Osteoblast (primary cell): ENCODE results near the gene CASZ1. TPM values are rescaled to one million over a fixed set of nuclear protein-coding genes. Genes with fewer than 3 reads are reported as not detected.

Experiments used
- DNase-seq: peaks from one replicate; pipeline ENCODE4 v3.0.0; 2011; ENCODE audit warnings: low spot score, mixed read lengths; ENCODE audit not compliant: insufficient read length; ENCODE audit errors: missing footprints
- H2AFZ ChIP-seq: 2 replicates; pipeline ENCODE4 v1.6.0; 2011; ENCODE audit warnings: mild to moderate bottlenecking, low read length
- H3K27ac ChIP-seq: 2 replicates; pipeline ENCODE4 v1.5.1; 2011; ENCODE audit warnings: mild to moderate bottlenecking, low read depth, low read length, moderate library complexity
- H3K27me3 ChIP-seq: 2 replicates; pipeline ENCODE4 v1.6.0; 2012; ENCODE audit warnings: mild to moderate bottlenecking, control low read depth, inconsistent platforms, low read length, moderate library complexity; ENCODE audit not compliant: insufficient read depth
- H3K36me3 ChIP-seq: 2 replicates; pipeline ENCODE4 v1.5.1; 2011; ENCODE audit warnings: mild to moderate bottlenecking, low read length, control low read depth, moderate library complexity; ENCODE audit not compliant: insufficient read depth
- H3K4me1 ChIP-seq: 2 replicates; pipeline ENCODE4 v1.5.1; 2011; ENCODE audit warnings: mild to moderate bottlenecking, low read length, control low read depth, moderate library complexity; ENCODE audit not compliant: insufficient read depth
- H3K4me2 ChIP-seq: 2 replicates; pipeline ENCODE4 v1.6.0; 2011; ENCODE audit warnings: mild to moderate bottlenecking, low read length; ENCODE audit not compliant: insufficient read depth
- H3K4me3 ChIP-seq: fragments of 200-600 bp; sonication (generic); 3 replicates; pipeline ENCODE4 v1.5.1; 2012; ENCODE audit warnings: mild to moderate bottlenecking, low read length, inconsistent platforms; ENCODE audit not compliant: insufficient read depth
- H3K79me2 ChIP-seq: 2 replicates; pipeline ENCODE4 v1.6.0; 2012; ENCODE audit warnings: mild to moderate bottlenecking, low read length, control low read depth, inconsistent platforms; ENCODE audit not compliant: insufficient read depth
- H3K9me3 ChIP-seq: 2 replicates; pipeline ENCODE4 v1.5.1; 2011; ENCODE audit warnings: low read depth, low read length, control low read depth
- H4K20me1 ChIP-seq: 2 replicates; pipeline ENCODE4 v1.6.0; 2012; ENCODE audit warnings: mild to moderate bottlenecking, low read length, control low read depth; ENCODE audit not compliant: insufficient read depth
- total RNA-seq: library from RNA; depleted of rRNA; stranded (reverse); fragments of >200 nt; gene quantifications from 2 replicates; pipeline ENCODE4 v1.2.3, GENCODE V29; 2012
- TF ChIP-seq, protein P1 (sequence below): IDR thresholded peaks from 2 replicates; pipeline ENCODE4 v1.5.1; 2011; ENCODE audit warnings: mild to moderate bottlenecking, low read depth, low read length, moderate library complexity; ENCODE audit errors: extremely low read depth

Gene CASZ1
- total RNA-seq, 1 donor, result 0.36 TPM

- no peaks in the 10 kb centered on the region for H3K79me2 ChIP-seq
- H3K9me3 ChIP-seq, result no peaks in the 10 kb centered on the region
- H3K4me3 ChIP-seq, result no peak overlapping the region
- H4K20me1 ChIP-seq, result peaks cover 4% of the 10 kb centered on the region
- no peaks in the 10 kb centered on the region for H3K27me3 ChIP-seq
- H3K36me3 ChIP-seq, result peaks cover 23% of the 10 kb centered on the region
- H3K4me1 ChIP-seq, result no peaks in the 10 kb centered on the region
- TF ChIP-seq, protein P1, sequence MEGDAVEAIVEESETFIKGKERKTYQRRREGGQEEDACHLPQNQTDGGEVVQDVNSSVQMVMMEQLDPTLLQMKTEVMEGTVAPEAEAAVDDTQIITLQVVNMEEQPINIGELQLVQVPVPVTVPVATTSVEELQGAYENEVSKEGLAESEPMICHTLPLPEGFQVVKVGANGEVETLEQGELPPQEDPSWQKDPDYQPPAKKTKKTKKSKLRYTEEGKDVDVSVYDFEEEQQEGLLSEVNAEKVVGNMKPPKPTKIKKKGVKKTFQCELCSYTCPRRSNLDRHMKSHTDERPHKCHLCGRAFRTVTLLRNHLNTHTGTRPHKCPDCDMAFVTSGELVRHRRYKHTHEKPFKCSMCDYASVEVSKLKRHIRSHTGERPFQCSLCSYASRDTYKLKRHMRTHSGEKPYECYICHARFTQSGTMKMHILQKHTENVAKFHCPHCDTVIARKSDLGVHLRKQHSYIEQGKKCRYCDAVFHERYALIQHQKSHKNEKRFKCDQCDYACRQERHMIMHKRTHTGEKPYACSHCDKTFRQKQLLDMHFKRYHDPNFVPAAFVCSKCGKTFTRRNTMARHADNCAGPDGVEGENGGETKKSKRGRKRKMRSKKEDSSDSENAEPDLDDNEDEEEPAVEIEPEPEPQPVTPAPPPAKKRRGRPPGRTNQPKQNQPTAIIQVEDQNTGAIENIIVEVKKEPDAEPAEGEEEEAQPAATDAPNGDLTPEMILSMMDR, result no peak
- no peak overlapping the region for H3K27ac ChIP-seq
- H3K4me2 ChIP-seq, result no peak overlapping the region
- no peak for DNase-seq
- H2AFZ ChIP-seq, result no peak overlapping the region
Measured at GRCh38 chr1:10622910-10623685, 173.3 kb downstream of the CASZ1 start.

DNA sequence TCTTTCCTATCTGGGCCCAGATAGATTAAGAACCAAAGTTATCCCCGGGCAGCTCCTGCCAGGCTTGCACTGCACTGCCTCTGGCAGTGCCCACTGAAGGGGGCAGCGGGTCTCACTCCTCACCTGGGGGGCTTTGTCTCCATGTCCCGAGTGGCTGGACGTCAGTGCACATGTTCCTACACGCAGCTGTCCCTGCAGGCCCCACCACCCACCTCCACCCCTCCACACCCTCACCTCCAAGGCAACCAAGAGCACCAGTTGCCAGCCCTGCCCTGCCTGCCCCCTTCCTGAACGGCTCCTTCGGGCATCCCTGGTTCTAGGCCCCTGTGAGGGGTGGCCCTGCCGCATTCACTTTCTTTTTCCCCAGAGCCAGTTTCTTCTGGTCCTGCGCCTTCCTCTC, 174.5 kb downstream of the CASZ1 start:
- H2AFZ ChIP-seq, result no peak overlapping the region
- H3K27me3 ChIP-seq, result no peaks in the 10 kb centered on the region
- no peak overlapping the region for H3K4me2 ChIP-seq
- no peak overlapping the region for H3K27ac ChIP-seq
- H3K4me3 ChIP-seq, result no peak overlapping the region
- TF ChIP-seq, protein P1, result no peak
- DNase-seq, result no peak
- H3K9me3 ChIP-seq, result no peaks in the 10 kb centered on the region
- H4K20me1 ChIP-seq, result peaks cover 4% of the 10 kb centered on the region
- H3K4me1 ChIP-seq, result no peaks in the 10 kb centered on the region
- no peaks in the 10 kb centered on the region for H3K79me2 ChIP-seq
- H3K36me3 ChIP-seq, result peaks cover 23% of the 10 kb centered on the region

- H3K27me3 ChIP-seq, result no peaks in the 10 kb centered on the region
- H2AFZ ChIP-seq, result no peak overlapping the region
- no peak for DNase-seq
- peaks cover 8% of the 10 kb centered on the region for H4K20me1 ChIP-seq
- no peak overlapping the region for H3K4me2 ChIP-seq
- TF ChIP-seq, protein P1, result no peak
- no peaks in the 10 kb centered on the region for H3K9me3 ChIP-seq
- H3K36me3 ChIP-seq, result peaks cover 23% of the 10 kb centered on the region
- H3K79me2 ChIP-seq, result no peaks in the 10 kb centered on the region
- no peak overlapping the region for H3K4me3 ChIP-seq
- H3K27ac ChIP-seq, result no peak overlapping the region
- no peaks in the 10 kb centered on the region for H3K4me1 ChIP-seq
Measured at GRCh38 chr1:10620776-10621175, 175.7 kb downstream of the CASZ1 start.

GRCh38 chr1:10617931-10618885, 178.2 kb downstream of the CASZ1 start:
- DNase-seq, result no peak

More at GRCh38 chr1:10617931-10618885, 178.2 kb downstream of the CASZ1 start:
- Histone ChIP-seq H3K79me2 (no peaks in the 10 kb centered on the region), H2AFZ (no peak overlapping the region), H3K27ac (no peak overlapping the region), H4K20me1 (peaks cover 17% of the 10 kb centered on the region), H3K36me3 (peaks cover 3% of the 10 kb centered on the region), H3K27me3 (no peaks in the 10 kb centered on the region), H3K4me1 (no peaks in the 10 kb centered on the region), H3K4me3 (no peak overlapping the region), H3K4me2 (no peak overlapping the region), H3K9me3 (no peaks in the 10 kb centered on the region)
- TF ChIP-seq, protein P1, result no peak
